Aorta (tissue), 5 donors: ENCODE measurements around the gene EDIL3. TPM values are rescaled to one million over a fixed set of nuclear protein-coding genes. Genes with fewer than 3 reads are reported as not detected.

ENCODE experiments used
- ATAC-seq: fragments of 200-7000 bp; cut with Tn5 transposase; one replicate; pipeline ENCODE4 v1.9.1; 2022; ENCODE audit warnings: moderate library complexity; ENCODE audit not compliant: low FRiP score
- DNase-seq, 2 donors: peaks; one replicate each; pipeline ENCODE4 v3.0.0-alpha.2; 2020
- H3K27ac ChIP-seq, 2 donors: one replicate each; pipeline ENCODE4 v1.5.1; 2013; ENCODE audit warnings: low read length in 2 of 2, mild to moderate bottlenecking in 2 of 2, moderate library complexity in 2 of 2, control low read depth in 1 of 2, inconsistent platforms in 1 of 2, low read depth in 1 of 2
- H3K27me3 ChIP-seq, 2 donors: one replicate each; pipeline ENCODE4 v1.6.1; 2013; ENCODE audit warnings: control low read depth in 1 of 2, low read length in 1 of 2, mild to moderate bottlenecking in 1 of 2, moderate library complexity in 1 of 2; ENCODE audit not compliant: insufficient read depth in 2 of 2, control insufficient read depth in 1 of 2
- H3K36me3 ChIP-seq, 2 donors: one replicate each; pipeline ENCODE4 v1.6.1; 2013; ENCODE audit warnings: control low read depth in 1 of 2, low read length in 1 of 2, mild to moderate bottlenecking in 1 of 2; ENCODE audit not compliant: insufficient read depth in 2 of 2, control insufficient read depth in 1 of 2
- H3K4me1 ChIP-seq, 2 donors: one replicate each; pipeline ENCODE4 v1.6.1; 2013; ENCODE audit warnings: low read length in 2 of 2, control low read depth in 1 of 2, mild to moderate bottlenecking in 1 of 2, moderate library complexity in 1 of 2; ENCODE audit not compliant: insufficient read depth in 2 of 2, control insufficient read depth in 1 of 2
- H3K4me3 ChIP-seq, 2 donors: one replicate each; pipeline ENCODE4 v1.5.1; 2013; ENCODE audit warnings: low read length in 2 of 2, control low read depth in 1 of 2, mild to moderate bottlenecking in 1 of 2
- H3K9me3 ChIP-seq: one replicate; pipeline ENCODE4 v1.6.1; 2013; ENCODE audit warnings: mild to moderate bottlenecking, low read length; ENCODE audit not compliant: control insufficient read depth
- WGBS, 2 donors: extraction: QIAGEN DNeasy Blood & Tissue Kit; methylation state at CpG; one replicate each; pipeline ENCODE4 v1.1.7; 2013; 5-methylcytosine and 5-hydroxymethylcytosine counted together
- intact Hi-C, 2 donors: fragments of 100-400 bp; cut with DNase I; formaldehyde crosslinking; loops; one replicate each; pipeline versions ENCODE4 v1.14.2 to v1.15.0; 2022
- polyA plus RNA-seq, 2 donors: library from polyadenylated mRNA; stranded (reverse); fragments of 200-250 nt; gene quantifications; one replicate each; pipeline ENCODE4 v1.2.3, GENCODE V29; 2013
- total RNA-seq, 2 donors: library from RNA; stranded (reverse); fragmentation: NEBNext Ultra II Directional; extraction: Animal tissue kit (Norgen Biotek cat#: 25700); gene quantifications; one replicate each; pipeline ENCODE4 v1.2.1, GENCODE V29; 2021
- donor health status: healthy with polysubstance abuse.
- donor health status: Bipolar disorder and iron deficiency.
- donor health status: DM: no; HTN: no; CAD: no.
- donor health status: DM: no; HTN: no; CAD: no.
- donor health status: DM: yes; HTN: yes; CAD: no.

EDIL3 gene
- total and polyA plus RNA-seq, 4 donors, result 50.0 to 205 (median 122) TPM

DNA sequence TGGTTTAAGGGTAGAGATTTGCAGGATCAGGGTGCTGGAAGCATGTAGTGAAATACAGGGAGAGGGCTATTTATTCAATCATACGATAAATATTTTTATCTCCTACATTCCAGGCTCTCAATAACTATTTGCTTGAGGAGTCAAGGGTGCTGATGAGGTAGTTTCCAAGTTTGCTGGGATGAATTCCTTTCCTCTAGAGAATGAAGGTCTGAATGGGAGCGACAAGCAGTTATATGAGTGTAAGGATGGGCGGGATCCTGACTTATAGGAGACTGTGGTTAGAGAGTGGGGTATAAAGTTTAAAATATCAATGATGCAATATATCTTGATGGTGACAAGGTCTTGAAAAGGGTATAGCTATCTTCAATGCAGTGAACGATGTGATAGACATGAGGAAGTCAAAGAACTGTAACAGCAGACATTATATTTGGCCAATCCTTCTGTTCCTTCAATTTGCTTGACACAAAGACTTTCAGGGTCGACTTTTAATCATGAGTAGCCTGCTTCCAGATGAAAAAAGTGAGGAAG lies 462.9 kb downstream of the EDIL3 start:
- Histone ChIP-seq H3K36me3 (no peaks in the 10 kb centered on the region), H3K27ac (no peak overlapping the region), H3K27me3 (no peaks in the 10 kb centered on the region), H3K4me1 (no peaks in the 10 kb centered on the region), H3K4me3 (no peak overlapping the region), H3K9me3 (no peaks in the 10 kb centered on the region)
- DNase-seq (no peak), ATAC-seq (no peak)
- 74 to 82% methylated on average over 5 of the region's 5 CpGs for WGBS, 2 donors
- intact Hi-C loops, result loop anchor here in 1 of 2 donors (5.0 to 10.0 kb wide), 2 partner anchors 199 to 333 kb away; partner anchors contain the start of gene HAPLN1

DNA sequence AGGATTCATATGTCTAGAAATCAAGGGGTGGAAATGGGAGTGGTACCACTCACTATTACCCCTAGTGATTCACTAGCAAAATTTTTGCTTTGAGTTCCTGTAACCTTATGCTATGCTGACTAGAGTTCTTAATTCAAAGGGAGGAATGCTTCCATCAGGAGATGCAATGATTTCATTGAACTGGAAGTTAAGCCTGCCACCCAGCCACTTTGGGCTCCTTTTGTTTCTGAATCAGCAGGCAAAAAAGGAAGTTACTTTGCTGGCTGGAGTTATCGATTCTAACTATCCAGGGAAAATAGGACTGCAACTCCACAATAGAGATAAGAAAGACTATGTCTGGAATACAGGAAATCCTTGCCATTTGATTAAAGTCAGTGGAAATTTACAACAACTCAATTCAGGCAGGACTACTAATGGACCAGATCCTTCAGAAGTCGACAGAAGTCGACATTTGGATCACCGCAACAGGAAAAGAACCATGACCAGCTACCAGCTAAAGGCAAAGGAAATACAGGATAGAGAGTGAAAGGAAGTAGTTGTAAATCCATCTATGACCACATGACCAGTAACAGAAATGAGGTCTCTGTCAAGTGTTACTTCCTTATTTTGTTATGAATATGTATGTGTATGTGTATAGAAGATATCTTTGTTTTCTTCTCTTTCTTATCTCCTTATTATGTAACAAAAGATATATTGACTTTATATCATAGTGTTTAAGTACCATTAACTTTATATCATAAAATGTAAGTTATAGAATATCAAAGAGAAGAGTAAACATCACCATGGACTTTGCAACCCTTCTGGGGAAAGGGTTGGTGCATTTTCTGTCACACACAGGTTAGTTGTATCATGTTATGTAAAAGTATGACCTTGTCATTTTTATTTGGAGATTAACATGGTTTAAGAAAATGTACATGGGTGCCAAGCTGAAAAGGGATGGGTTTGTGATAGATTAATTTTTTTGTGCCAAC lies 465.3 kb downstream of the EDIL3 start:
- Histone ChIP-seq H3K27ac (no peak overlapping the region), H3K9me3 (no peaks in the 10 kb centered on the region), H3K36me3 (no peaks in the 10 kb centered on the region), H3K4me1 (peaks cover 0 to 6% of the 10 kb centered on the region in 2 donors), H3K27me3 (no peaks in the 10 kb centered on the region), H3K4me3 (no peak overlapping the region)
- no peak for ATAC-seq
- intact Hi-C loops, result loop anchor here in 1 of 2 donors (5.0 to 10.0 kb wide), 3 partner anchors 197 to 463 kb away; partner anchors contain the start of genes EDIL3 and HAPLN1
- WGBS, 2 donors, result 54 to 55% methylated on average over 4 of the region's 4 CpGs
- no peak for DNase-seq

DNA sequence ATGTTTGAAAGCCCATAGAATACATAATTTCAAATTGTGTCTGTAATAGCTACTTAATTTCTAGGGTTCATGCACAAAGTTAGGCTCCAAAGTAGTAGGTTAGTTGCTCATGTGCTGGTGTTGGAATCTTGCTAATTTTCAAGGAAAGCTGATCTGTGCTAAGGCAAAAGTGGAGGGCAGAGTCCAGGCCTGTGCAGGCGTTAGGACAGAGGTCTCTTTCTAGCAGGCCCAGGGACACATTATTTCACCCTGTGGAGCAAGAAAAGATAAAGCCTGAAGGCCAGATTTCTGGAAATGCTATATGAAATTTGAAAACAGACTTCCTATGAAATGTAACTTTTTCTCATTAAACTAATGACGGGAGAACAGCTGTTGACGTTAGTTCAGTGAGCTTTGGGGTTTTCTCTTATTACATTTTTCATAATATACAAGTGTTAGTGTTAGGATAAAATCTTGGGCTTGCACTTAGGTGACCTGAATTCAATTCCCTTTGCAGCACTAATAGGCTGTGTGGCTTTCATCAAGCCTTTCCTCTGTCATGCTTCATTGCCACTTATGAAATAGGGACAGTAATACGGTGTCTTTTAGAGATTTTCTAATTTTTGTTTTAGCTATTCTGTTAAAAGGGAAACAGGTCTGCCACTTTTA lies 467.3 kb downstream of the EDIL3 start:
- no peak for DNase-seq

DNA sequence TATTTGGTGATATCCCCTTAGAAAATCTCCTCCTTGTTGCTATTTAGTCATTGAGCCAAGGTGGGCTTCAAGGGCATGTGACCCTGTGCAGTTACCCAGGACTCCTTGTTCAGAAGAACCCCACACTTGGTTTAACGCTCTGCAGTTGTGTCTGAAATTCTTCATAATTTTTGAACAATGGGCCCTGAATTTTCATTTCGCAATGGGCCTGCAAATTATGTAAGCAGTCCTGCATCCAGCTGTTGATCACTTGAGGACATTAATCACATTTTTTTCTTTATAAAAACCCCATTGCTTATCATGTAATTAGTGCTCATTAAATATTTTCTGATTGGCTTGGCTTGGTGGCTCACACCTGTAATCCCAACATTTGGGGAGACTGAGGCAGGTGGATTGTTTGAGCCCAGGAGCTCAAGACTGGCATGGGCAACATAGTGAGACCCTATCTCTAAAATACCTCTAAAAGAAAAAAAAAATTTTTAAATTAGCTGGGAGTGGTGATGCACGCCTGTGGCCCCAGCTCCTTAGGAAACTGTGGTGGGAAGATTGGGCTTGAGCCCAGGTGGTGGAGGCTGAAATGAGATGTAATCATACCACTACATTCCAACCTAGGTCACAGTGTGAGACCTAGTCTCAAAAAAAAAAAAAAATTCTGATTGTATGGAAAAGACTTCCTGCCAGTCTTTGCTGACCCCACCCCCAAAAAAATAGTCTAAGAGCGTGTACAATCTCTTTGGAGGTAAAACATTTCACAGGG lies 469.8 kb downstream of the EDIL3 start:
- H3K9me3 ChIP-seq, result no peaks in the 10 kb centered on the region
- no peaks in the 10 kb centered on the region for H3K36me3 ChIP-seq
- H3K4me3 ChIP-seq, result no peak overlapping the region
- peak overlapping the region; percentile 7 to 12 for H3K27ac ChIP-seq
- DNase-seq (no peak), ATAC-seq (no peak)
- WGBS, 2 donors, result 50 to 63% methylated on average over 4 of the region's 4 CpGs
- no peaks in the 10 kb centered on the region for H3K27me3 ChIP-seq
- H3K4me1 ChIP-seq, result peaks cover 1 to 9% of the 10 kb centered on the region in 2 donors
- intact Hi-C loops, result loop anchor here in 1 of 2 donors (5.0 kb wide), 1 partner anchor 467 kb away; the partner anchor contains the start of gene EDIL3

More for the DNA sequence above, 467.3 kb downstream of the EDIL3 start:
- intact Hi-C loops, result loop anchor here in 1 of 2 donors (5.0 kb wide), 1 partner anchor 465 kb away; the partner anchor contains the start of gene EDIL3
- 78 to 79% methylated on average over 4 of the region's 4 CpGs for WGBS, 2 donors
- Histone ChIP-seq H3K27me3 (no peaks in the 10 kb centered on the region), H3K9me3 (no peaks in the 10 kb centered on the region), H3K4me1 (peaks cover 1 to 9% of the 10 kb centered on the region in 2 donors), H3K27ac (no peak overlapping the region), H3K36me3 (no peaks in the 10 kb centered on the region), H3K4me3 (no peak overlapping the region)
- ATAC-seq, result no peak

DNA sequence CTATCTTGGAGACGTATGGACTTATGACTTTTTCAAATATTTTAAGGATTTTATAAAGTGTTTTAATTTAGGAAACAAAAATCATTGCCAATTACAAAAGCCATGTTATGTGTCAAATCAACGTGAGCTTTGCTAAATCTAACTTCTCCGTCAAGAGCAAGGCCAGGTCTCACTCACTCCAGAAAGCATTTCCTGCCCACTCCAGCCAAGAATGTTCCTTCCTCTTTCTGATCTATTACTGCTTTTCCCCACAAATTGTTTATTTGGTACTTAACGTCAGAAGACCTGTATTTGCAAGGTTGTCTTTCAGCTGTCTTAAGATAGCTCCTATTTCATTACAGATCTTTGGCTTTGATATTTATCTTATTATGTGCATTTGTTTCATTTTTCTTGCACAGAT lies 470.5 kb downstream of the EDIL3 start:
- 3 to 6% methylated on average over 4 of the region's 4 CpGs for WGBS, 2 donors
- DNase-seq (no peak), ATAC-seq (no peak)
- H3K27me3 ChIP-seq, result no peaks in the 10 kb centered on the region
- no peaks in the 10 kb centered on the region for H3K36me3 ChIP-seq
- intact Hi-C loops, result no loop called here
- H3K4me1 ChIP-seq, result peaks cover 1 to 9% of the 10 kb centered on the region in 2 donors
- H3K9me3 ChIP-seq, result no peaks in the 10 kb centered on the region
- no peak overlapping the region for H3K27ac ChIP-seq
- H3K4me3 ChIP-seq, result no peak overlapping the region

DNA sequence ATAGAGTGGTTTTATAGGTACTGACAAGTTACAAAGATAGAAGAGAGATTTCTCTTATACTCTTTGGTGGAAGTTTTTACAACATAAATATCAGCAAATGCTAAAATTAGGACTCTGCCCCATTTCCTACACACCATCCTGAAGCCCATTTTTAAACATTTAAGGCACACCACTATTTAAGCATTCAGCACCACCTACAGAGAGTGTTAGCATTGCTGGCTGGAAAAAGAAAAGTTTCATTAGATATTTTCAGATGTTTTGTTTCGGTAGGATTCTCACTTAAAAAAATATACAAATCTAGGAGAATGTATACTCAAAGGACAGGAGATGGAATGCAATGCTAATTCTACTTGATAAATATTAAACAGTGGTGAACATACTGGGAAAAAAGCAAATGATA lies 471.1 kb downstream of the EDIL3 start:
- no peaks in the 10 kb centered on the region for H3K9me3 ChIP-seq
- H3K36me3 ChIP-seq, result no peaks in the 10 kb centered on the region
- intact Hi-C loops, result no loop called here
- no peaks in the 10 kb centered on the region for H3K27me3 ChIP-seq
- H3K4me3 ChIP-seq, result no peak overlapping the region
- H3K4me1 ChIP-seq, result peaks cover 1 to 9% of the 10 kb centered on the region in 2 donors
- H3K27ac ChIP-seq, result no peak overlapping the region
- DNase-seq (no peak), ATAC-seq (no peak)
- 21 to 32% methylated on average over 1 of the region's 1 CpG for WGBS, 2 donors

DNA sequence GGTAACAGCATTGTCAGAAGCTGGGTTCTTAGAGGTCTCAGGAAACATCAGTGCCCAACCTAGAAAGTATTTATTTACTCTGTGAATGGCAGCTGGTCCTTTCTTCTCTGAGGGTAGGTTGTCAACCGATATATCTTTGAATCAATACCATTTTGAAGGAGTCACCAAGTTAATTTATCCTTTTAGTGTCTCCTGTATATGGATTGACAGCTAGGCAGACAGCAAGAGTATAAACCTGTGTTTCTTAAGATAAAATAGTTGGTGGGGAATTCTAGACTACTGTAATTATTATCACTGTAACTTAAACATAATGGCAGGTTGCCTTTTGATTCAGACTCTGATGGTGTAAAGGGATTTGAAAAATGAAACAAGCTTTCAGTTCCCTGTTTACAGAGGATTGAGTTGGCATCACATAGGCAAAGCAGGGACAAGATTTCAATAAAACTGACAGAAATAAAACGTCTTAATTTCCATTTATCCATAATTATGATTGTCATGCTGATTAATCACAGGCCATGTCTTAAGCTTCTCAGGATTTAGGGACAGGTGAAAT lies 473.2 kb downstream of the EDIL3 start:
- intact Hi-C loops, result no loop called here
- 79 to 80% methylated on average over 2 of the region's 2 CpGs for WGBS, 2 donors
- Histone ChIP-seq H3K4me1 (peaks cover 1 to 9% of the 10 kb centered on the region in 2 donors), H3K27me3 (no peaks in the 10 kb centered on the region), H3K4me3 (no peak overlapping the region), H3K36me3 (no peaks in the 10 kb centered on the region), H3K27ac (no peak overlapping the region), H3K9me3 (no peaks in the 10 kb centered on the region)
- DNase-seq, result no peak
- ATAC-seq, result no peak

DNA sequence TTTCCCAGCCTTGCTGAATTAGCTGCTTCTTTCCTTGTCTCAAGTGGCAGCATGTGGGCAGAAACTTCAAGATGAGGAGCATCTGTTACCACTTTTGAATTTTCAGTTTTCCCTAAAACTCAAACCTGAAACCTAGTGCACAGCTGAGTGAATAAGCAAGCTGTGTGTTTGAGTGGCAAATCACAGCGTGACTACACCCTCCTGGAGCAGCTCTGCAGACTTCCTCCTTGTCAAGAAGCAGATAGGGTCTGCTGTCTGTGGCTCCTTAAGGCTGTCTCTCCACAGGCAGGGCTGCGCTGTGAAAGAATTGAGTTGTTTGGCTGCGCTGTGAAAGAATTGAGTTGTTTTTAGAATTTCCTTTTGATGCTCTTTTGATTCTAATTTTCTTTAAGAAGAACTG lies 484.4 kb downstream of the EDIL3 start:
- Histone ChIP-seq H3K36me3 (no peaks in the 10 kb centered on the region), H3K27ac (no peak overlapping the region), H3K27me3 (no peaks in the 10 kb centered on the region), H3K9me3 (no peaks in the 10 kb centered on the region), H3K4me3 (no peak overlapping the region), H3K4me1 (no peaks in the 10 kb centered on the region)
- DNase-seq (no peak), ATAC-seq (no peak)
- WGBS, 2 donors, result 72 to 86% methylated on average over 3 of the region's 3 CpGs
- intact Hi-C loops, result no loop called here
